ENCODE data around the gene CD59.

DNA sequence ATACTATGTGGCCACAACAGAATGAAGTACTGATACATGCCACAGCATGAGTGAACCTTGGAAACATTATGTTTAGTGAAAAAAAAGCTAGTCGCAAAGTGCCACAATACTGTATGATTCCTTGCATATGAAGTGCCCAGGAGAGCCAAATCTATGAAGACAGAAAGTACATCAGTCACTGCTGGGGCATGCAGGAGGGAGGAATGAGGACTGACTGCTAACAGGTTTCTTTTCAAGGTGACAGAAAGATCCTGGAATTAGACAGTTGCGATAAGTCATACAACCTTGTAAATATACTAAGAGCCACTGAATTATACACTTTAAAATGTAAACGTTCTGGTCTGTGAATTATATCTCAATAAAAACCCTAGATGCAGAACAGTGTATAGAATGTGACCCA is 23.8 kb downstream of the CD59 start:
- TF ChIP-seq RAD21 (conservative IDR thresholded peaks at IDR 0.05 in 1 of 2, IDR thresholded peaks at IDR 0.05 in 1 of 2) (no peak), POLR2A (IDR thresholded peaks at IDR 0.05; ENCODE audit: low read length) (no peak), ESRRA (IDR thresholded peaks at IDR 0.05; ENCODE audit: borderline replicate concordance, low read length) (no peak), HDAC2 (IDR thresholded peaks at IDR 0.05) (no peak), CEBPB (IDR thresholded peaks at IDR 0.05) (no peak), SMC3 (IDR thresholded peaks at IDR 0.05) (no peak), RCOR1 (IDR thresholded peaks at IDR 0.05; ENCODE audit: low read depth, low read length) (no peak), CHD2 (IDR thresholded peaks at IDR 0.05; ENCODE audit: low read length, partially characterized antibody) (no peak)
- TF ChIP-seq, protein P1, sequence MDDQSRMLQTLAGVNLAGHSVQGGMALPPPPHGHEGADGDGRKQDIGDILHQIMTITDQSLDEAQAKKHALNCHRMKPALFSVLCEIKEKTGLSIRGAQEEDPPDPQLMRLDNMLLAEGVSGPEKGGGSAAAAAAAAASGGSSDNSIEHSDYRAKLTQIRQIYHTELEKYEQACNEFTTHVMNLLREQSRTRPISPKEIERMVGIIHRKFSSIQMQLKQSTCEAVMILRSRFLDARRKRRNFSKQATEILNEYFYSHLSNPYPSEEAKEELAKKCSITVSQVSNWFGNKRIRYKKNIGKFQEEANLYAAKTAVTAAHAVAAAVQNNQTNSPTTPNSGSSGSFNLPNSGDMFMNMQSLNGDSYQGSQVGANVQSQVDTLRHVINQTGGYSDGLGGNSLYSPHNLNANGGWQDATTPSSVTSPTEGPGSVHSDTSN (IDR thresholded peaks at IDR 0.05), result no peak
- TF ChIP-seq, protein P2, sequence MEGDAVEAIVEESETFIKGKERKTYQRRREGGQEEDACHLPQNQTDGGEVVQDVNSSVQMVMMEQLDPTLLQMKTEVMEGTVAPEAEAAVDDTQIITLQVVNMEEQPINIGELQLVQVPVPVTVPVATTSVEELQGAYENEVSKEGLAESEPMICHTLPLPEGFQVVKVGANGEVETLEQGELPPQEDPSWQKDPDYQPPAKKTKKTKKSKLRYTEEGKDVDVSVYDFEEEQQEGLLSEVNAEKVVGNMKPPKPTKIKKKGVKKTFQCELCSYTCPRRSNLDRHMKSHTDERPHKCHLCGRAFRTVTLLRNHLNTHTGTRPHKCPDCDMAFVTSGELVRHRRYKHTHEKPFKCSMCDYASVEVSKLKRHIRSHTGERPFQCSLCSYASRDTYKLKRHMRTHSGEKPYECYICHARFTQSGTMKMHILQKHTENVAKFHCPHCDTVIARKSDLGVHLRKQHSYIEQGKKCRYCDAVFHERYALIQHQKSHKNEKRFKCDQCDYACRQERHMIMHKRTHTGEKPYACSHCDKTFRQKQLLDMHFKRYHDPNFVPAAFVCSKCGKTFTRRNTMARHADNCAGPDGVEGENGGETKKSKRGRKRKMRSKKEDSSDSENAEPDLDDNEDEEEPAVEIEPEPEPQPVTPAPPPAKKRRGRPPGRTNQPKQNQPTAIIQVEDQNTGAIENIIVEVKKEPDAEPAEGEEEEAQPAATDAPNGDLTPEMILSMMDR (IDR thresholded peaks at IDR 0.05), result no peak
- TF ChIP-seq, protein P3, sequence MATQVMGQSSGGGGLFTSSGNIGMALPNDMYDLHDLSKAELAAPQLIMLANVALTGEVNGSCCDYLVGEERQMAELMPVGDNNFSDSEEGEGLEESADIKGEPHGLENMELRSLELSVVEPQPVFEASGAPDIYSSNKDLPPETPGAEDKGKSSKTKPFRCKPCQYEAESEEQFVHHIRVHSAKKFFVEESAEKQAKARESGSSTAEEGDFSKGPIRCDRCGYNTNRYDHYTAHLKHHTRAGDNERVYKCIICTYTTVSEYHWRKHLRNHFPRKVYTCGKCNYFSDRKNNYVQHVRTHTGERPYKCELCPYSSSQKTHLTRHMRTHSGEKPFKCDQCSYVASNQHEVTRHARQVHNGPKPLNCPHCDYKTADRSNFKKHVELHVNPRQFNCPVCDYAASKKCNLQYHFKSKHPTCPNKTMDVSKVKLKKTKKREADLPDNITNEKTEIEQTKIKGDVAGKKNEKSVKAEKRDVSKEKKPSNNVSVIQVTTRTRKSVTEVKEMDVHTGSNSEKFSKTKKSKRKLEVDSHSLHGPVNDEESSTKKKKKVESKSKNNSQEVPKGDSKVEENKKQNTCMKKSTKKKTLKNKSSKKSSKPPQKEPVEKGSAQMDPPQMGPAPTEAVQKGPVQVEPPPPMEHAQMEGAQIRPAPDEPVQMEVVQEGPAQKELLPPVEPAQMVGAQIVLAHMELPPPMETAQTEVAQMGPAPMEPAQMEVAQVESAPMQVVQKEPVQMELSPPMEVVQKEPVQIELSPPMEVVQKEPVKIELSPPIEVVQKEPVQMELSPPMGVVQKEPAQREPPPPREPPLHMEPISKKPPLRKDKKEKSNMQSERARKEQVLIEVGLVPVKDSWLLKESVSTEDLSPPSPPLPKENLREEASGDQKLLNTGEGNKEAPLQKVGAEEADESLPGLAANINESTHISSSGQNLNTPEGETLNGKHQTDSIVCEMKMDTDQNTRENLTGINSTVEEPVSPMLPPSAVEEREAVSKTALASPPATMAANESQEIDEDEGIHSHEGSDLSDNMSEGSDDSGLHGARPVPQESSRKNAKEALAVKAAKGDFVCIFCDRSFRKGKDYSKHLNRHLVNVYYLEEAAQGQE (IDR thresholded peaks at IDR 0.05), result no peak
- TF ChIP-seq, protein P4, sequence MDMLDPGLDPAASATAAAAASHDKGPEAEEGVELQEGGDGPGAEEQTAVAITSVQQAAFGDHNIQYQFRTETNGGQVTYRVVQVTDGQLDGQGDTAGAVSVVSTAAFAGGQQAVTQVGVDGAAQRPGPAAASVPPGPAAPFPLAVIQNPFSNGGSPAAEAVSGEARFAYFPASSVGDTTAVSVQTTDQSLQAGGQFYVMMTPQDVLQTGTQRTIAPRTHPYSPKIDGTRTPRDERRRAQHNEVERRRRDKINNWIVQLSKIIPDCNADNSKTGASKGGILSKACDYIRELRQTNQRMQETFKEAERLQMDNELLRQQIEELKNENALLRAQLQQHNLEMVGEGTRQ (IDR thresholded peaks at IDR 0.05), result no peak
- TF ChIP-seq, protein P5, sequence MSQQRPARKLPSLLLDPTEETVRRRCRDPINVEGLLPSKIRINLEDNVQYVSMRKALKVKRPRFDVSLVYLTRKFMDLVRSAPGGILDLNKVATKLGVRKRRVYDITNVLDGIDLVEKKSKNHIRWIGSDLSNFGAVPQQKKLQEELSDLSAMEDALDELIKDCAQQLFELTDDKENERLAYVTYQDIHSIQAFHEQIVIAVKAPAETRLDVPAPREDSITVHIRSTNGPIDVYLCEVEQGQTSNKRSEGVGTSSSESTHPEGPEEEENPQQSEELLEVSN (IDR thresholded peaks at IDR 0.05; ENCODE audit: borderline replicate concordance, low read depth), result no peak

All from A549 (cell line).